Osteoblast (primary cell): Measurements from ENCODE around the gene INPP4A. TPM values are rescaled to one million over a fixed set of nuclear protein-coding genes. Genes with fewer than 3 reads are reported as not detected.

Experiments
- DNase-seq: peaks from one replicate; pipeline ENCODE4 v3.0.0; 2011; ENCODE audit warnings: low spot score, mixed read lengths; ENCODE audit not compliant: insufficient read length; ENCODE audit errors: missing footprints
- H2AFZ ChIP-seq: 2 replicates; pipeline ENCODE4 v1.6.0; 2011; ENCODE audit warnings: mild to moderate bottlenecking, low read length
- H3K27ac ChIP-seq: 2 replicates; pipeline ENCODE4 v1.5.1; 2011; ENCODE audit warnings: mild to moderate bottlenecking, low read depth, low read length, moderate library complexity
- H3K27me3 ChIP-seq: 2 replicates; pipeline ENCODE4 v1.6.0; 2012; ENCODE audit warnings: mild to moderate bottlenecking, control low read depth, inconsistent platforms, low read length, moderate library complexity; ENCODE audit not compliant: insufficient read depth
- H3K36me3 ChIP-seq: 2 replicates; pipeline ENCODE4 v1.5.1; 2011; ENCODE audit warnings: mild to moderate bottlenecking, low read length, control low read depth, moderate library complexity; ENCODE audit not compliant: insufficient read depth
- H3K4me1 ChIP-seq: 2 replicates; pipeline ENCODE4 v1.5.1; 2011; ENCODE audit warnings: mild to moderate bottlenecking, low read length, control low read depth, moderate library complexity; ENCODE audit not compliant: insufficient read depth
- H3K4me2 ChIP-seq: 2 replicates; pipeline ENCODE4 v1.6.0; 2011; ENCODE audit warnings: mild to moderate bottlenecking, low read length; ENCODE audit not compliant: insufficient read depth
- H3K4me3 ChIP-seq: fragments of 200-600 bp; sonication (generic); 3 replicates; pipeline ENCODE4 v1.5.1; 2012; ENCODE audit warnings: mild to moderate bottlenecking, low read length, inconsistent platforms; ENCODE audit not compliant: insufficient read depth
- H3K79me2 ChIP-seq: 2 replicates; pipeline ENCODE4 v1.6.0; 2012; ENCODE audit warnings: mild to moderate bottlenecking, low read length, control low read depth, inconsistent platforms; ENCODE audit not compliant: insufficient read depth
- H3K9me3 ChIP-seq: 2 replicates; pipeline ENCODE4 v1.5.1; 2011; ENCODE audit warnings: low read depth, low read length, control low read depth
- H4K20me1 ChIP-seq: 2 replicates; pipeline ENCODE4 v1.6.0; 2012; ENCODE audit warnings: mild to moderate bottlenecking, low read length, control low read depth; ENCODE audit not compliant: insufficient read depth
- CTCF ChIP-seq: IDR thresholded peaks from 2 replicates; pipeline ENCODE4 v1.5.1; 2011; ENCODE audit warnings: mild to moderate bottlenecking, low read depth, low read length, moderate library complexity; ENCODE audit errors: extremely low read depth
- total RNA-seq: library from RNA; depleted of rRNA; stranded (reverse); fragments of >200 nt; gene quantifications from 2 replicates; pipeline ENCODE4 v1.2.3, GENCODE V29; 2012

The INPP4A gene
- total RNA-seq, 1 donor: 25.7 TPM

GRCh38 chr2:98458667-98459380 is 14.2 kb downstream of the INPP4A start:
- DNase-seq: no peak
- Histone ChIP-seq H3K79me2 (peaks cover 59% of the 10 kb centered on the region), H3K4me3 (no peak overlapping the region), H3K4me2 (no peak overlapping the region), H3K36me3 (no peaks in the 10 kb centered on the region), H3K27me3 (no peaks in the 10 kb centered on the region), H4K20me1 (peaks cover 16% of the 10 kb centered on the region), H3K9me3 (no peaks in the 10 kb centered on the region), H2AFZ (no peak overlapping the region), H3K4me1 (peaks cover 34% of the 10 kb centered on the region), H3K27ac (peak overlapping the region; percentile 88)
- no peak for TF ChIP-seq CTCF

DNA sequence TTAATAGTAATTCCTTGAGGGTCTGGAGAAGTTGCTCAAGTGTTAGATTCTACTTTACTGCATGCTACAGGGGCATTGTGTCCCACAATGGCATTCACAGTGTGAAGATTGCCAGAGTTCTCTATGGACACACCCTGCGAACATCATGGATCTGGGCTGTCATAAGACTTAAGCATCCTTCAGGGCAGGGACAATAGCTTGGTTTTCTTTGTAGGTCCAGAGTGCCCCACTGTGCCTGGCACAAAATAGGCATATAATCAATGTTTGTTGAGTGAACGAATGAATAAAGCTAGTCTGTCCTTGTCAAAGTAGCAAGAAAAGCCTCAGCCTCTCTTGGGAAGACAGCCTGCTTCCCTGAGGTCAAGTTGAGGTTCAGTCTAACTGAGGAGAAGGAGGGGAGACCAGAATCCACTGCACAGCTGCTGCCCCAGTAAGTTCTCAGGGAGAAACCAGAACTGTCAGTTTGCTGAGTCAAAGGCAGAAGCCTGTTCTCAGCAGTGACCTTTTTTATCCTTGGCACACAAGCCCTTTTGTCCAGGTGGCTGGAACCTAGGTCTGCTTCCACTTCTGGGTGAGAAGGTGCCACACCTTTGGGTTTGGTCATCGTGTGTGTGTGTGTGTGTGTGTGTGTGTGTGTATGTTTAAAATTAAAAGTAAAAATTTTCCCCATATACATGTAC is 15.0 kb downstream of the INPP4A start:
- no peak for DNase-seq
- H3K27ac ChIP-seq: no peak overlapping the region
- peaks cover 56% of the 10 kb centered on the region for H3K79me2 ChIP-seq
- no peak overlapping the region for H2AFZ ChIP-seq
- H3K9me3 ChIP-seq: no peaks in the 10 kb centered on the region
- no peaks in the 10 kb centered on the region for H3K27me3 ChIP-seq
- no peak overlapping the region for H3K4me3 ChIP-seq
- peaks cover 12% of the 10 kb centered on the region for H4K20me1 ChIP-seq
- H3K4me1 ChIP-seq: peaks cover 27% of the 10 kb centered on the region
- no peak for TF ChIP-seq CTCF
- no peaks in the 10 kb centered on the region for H3K36me3 ChIP-seq
- no peak overlapping the region for H3K4me2 ChIP-seq

- Histone ChIP-seq H3K4me2 (no peak overlapping the region), H4K20me1 (peaks cover 9% of the 10 kb centered on the region), H3K4me1 (peaks cover 20% of the 10 kb centered on the region), H3K9me3 (no peaks in the 10 kb centered on the region), H3K79me2 (peaks cover 50% of the 10 kb centered on the region), H3K36me3 (no peaks in the 10 kb centered on the region), H3K27me3 (no peaks in the 10 kb centered on the region), H3K27ac (no peak overlapping the region), H2AFZ (no peak overlapping the region), H3K4me3 (no peak overlapping the region)
- TF ChIP-seq CTCF: no peak
- no peak for DNase-seq
Measured at GRCh38 chr2:98460573-98461497, 16.2 kb downstream of the INPP4A start.
